HG03175 (cell line): Measurements from ENCODE around the gene MRPL43.
A peak's percentile ranks its signal among the peaks of the same experiment; 100 is the strongest.
"Not testable (repeated sequence)": the region's sequence is repeated elsewhere in the genome, so short reads cannot be mapped to it uniquely, and the experiment has no call there.

Source experiments
- ATAC-seq: cut with Tn5 transposase; IDR thresholded peaks from one replicate; pipeline ENCODE4 v1.9.1; 2021; ENCODE audit warnings: mild to moderate bottlenecking, moderate library complexity; ENCODE audit not compliant: unreplicated experiment

The MRPL43 gene

DNA sequence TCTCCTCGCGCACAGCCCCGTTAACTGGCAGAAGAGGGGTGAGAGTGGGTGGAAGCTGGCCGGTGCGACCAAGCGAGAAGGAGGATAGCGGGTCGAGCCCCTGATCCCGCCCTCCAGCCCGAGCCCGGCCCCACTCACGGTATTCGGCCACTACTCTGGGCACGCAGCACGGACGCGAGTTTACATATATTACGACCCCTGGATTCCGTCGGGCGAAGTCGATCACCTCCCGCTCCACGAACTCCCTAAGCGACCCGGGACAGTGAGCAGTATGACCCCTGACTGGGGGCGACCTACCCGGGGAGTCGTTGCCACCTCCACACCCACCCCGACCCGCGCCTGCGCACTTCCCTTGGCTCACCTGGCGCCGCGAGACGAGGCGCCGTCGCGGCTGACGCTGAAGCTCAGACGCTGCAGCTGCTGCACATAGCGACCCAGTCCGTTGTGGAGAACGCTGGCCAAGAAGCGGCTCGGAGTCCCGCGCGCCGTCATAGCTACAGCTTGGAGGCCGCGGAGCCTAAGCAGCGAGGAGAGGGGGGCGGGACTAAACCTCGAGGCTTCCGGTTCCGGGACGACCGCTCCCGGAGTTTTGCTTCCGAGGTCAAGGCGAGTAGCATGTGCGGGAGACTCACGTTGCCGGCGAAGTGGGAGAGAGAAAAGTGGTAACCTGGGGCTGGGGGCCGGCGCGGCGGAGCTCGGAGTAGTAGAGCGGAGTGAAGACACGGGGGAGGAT is at the start of gene MRPL43, which contains the start of gene TWNK:
TSS of gene MRPL43 (minus strand) at position 546 of the 733 bp plus-strand sequence. CDS start at position 492, 54 bp downstream.
TSS of gene TWNK (plus strand) at position 592 of the 733 bp plus-strand sequence. CDS start 668 bp downstream, outside the sequence.
- peak; percentile 82 for ATAC-seq

DNA sequence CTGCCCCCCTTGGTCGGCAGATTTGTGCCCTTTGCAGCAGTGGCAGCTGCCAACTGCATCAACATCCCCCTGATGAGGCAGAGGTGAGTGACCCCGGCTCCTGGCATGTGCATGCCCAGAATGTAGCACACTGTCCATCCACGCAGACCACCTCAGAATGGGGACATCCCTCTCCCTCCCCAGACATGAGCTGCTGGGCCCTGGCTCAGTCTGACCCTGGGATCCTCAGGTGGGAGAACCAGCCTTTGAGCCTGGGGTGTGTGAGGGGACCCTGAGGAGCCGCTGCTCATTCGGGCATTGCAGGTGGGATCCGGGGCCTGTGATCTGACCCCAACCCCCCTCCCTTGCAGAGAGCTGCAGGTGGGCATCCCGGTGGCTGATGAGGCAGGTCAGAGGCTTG is 49.4 kb upstream of the MRPL43 start:
- ATAC-seq = no peak

DNA sequence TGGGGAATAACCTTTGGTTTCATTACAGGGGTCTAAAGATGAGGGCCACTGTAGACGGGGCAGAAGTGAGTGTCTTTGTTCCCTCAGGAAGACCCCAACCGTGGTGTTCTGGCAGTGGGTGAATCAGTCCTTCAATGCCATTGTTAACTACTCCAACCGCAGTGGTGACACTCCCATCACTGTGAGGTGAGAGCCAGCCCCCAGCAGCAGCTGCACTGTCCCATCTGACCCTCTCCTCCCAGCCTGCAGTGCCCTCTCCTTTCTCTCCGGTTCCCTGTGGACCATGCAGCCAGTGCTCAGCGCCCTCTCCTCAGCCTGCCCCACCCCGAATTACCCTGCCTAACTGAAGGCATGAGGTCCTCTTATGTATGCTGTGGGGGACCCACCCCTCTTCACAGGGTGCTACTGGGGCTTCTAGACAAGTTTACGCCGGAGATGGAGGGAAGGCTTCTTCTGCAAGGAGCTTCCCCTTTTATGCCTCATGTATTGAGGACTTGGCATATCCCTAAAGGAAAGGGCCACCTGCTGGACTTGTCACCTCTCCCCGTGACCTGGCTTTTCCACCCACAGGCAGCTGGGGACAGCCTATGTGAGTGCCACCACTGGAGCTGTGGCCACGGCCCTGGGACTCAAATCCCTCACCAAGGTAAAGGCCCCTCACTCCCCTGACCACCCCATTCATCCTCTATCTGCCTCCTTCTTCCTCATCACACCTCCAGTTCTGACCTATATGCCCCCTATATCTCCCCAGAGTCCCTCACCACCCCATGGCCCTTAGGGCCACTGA is 48.8 kb upstream of the MRPL43 start:
- no peak for ATAC-seq

DNA sequence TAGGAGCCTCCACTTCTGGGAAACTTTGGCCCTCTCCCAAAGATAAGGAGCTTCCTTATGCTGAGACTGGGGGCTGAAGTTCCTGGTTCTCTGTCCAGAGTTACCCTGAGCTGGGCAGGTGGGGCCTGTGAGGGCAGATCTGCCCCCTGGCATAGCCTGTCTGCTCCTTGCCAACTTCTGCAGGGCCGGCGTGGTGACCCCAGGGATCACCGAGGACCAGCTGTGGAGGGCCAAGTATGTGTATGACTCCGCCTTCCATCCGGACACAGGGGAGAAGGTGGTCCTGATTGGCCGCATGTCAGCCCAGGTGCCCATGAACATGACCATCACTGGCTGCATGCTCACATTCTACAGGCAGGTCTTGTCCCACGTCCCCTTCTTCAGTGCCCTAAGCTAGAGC is 48.0 kb upstream of the MRPL43 start:
- ATAC-seq = no peak

DNA sequence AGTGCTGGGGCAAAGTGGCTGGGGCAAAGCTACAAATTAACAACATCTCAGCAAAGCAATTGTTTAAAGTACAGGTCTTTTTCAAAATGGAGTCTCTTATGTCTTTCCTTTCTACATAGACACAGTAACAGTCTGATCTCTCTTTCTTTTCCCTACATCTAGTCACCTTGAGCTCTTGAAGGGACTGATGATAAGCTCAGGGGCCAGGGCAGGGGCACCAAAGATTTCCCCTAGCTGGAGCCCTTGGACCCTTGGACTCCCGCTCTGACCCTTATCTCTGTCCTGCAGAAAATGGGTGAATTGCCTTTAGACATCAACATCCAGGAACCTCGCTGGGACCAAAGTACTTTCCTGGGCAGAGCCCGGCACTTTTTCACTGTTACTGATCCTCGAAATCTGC is 47.1 kb upstream of the MRPL43 start:
- ATAC-seq = not testable (repeated sequence)

DNA sequence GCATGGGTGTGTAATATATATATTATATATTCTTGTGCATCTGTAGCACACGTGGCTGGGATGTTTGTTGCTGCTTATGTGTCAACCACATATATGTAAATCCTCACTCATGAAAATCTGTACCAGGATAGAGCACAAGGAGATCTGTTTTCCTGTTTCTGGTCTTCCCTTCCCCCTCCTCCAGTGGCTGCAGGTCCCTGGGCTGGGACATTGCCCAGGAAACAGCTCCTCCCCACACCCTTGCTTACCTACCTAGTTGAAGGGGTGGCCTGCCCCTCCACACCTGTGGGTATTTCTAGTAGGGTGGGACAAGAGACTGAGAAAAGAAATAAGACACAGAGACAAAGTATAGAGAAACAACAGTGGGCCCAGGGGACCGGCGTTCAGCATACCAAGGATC is 46.0 kb upstream of the MRPL43 start:
- no peak for ATAC-seq

DNA sequence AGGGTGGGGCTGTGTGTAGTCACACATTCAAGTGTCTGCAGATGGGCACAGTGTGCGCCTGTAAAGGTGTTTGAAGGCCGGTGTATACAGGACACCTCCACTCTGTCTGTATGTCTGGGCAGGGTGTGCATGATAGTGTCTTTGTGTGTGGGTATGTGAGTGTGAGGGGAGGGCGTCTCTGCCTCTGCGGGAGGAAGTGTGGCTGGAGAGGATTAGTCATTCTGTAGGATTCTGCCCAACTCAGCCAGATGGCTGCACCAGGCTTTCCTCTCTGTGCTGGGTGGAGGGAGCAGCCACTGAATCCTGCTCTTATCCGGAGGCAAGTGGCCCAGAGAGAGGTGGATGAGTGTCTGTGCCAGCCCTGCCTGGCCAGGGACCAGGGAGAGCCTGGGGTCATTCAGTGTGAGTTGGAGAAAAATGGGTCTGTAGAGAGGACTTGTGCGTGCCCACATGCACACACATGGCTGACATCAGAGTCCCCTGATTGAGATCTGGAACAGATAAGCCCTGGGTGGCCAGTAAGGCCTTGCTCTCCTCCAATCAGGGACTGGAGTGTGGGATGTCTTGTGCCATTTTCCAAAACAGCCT is 45.4 kb upstream of the MRPL43 start:
- no peak for ATAC-seq

DNA sequence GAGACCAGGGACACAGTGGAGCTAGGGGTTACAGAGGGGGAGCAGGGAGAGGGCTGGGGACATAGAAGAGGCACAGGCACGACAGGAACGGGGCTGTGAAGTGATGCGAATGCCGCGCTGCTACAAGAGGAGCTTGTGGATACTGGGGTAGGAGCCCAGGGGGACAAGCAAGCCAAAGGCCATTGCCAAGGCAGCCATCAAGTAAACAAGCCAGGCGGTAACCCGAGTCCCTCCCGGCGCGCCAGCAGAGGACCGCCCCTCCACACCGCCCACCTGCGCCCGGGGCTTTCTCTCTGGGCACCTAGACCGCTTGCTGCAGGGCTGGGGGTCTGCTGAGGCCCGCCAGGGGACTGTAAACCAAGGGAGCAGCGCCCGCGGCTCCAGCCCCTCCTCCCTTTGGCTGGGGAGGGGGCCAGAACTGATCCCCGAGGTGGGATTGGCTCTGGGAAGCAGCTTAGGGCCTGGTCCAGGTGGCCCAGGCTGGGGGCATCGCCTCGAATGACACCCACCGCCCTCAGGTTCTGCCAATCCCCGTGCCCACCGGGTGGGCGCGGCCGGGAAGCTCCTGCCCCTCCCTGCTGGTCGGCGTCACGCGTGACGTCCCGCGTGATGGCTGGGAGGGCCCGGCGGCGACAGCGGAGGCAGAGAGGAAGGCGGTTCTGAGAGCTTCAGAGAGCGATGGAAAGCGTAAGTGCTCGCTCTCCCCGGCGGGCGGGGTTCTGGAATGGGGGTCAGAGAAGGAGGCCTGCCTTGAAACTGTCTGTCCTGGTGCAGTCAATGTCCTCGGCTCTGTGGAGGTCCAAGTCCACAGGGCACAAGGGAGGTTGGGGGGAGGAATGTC is 44.7 kb upstream of the MRPL43 start:
- peak; percentile 28 for ATAC-seq

DNA sequence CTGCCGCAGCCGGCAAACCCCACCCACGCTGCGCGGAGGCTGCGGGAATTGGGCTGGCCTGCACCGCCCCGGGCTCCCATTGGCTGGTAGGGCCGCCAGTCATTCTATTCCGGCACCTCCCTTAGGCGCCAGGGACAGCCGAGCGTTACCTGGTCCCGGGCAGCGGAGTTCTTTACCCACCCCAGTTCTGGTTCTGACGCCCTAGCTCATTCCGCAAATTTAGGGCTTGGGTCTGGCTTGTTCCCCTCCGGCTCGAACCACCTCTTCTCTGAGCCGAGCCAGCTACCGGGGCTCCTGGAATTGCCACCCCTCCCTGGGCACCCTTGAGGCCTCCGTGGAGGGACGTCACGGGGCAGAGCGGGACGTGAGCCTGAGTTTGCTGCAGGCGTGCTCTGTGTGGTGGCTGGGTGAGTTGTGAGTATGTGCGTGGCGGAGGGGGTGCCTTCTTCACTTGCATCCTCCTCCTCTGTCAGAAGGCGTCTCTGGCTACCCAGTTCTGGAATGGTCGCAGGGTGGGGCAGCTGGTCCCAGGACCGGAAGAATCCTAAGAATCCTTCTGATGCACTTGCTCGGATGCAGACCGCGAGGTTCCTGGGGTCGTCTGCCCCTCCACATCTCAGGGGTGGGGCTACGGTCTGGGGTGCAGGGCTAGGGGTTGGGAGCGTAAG is 44.0 kb upstream of the MRPL43 start, which contains the start of the genes PDZD7 and SFXN3:
TSS of gene PDZD7 (minus strand) at position 2 of the 668 bp plus-strand sequence. CDS start 910 bp downstream, outside the sequence.
TSS of gene SFXN3 (plus strand) at position 107 of the 668 bp plus-strand sequence. CDS start 3,461 bp downstream, outside the sequence.
- ATAC-seq = peak; percentile 95

DNA sequence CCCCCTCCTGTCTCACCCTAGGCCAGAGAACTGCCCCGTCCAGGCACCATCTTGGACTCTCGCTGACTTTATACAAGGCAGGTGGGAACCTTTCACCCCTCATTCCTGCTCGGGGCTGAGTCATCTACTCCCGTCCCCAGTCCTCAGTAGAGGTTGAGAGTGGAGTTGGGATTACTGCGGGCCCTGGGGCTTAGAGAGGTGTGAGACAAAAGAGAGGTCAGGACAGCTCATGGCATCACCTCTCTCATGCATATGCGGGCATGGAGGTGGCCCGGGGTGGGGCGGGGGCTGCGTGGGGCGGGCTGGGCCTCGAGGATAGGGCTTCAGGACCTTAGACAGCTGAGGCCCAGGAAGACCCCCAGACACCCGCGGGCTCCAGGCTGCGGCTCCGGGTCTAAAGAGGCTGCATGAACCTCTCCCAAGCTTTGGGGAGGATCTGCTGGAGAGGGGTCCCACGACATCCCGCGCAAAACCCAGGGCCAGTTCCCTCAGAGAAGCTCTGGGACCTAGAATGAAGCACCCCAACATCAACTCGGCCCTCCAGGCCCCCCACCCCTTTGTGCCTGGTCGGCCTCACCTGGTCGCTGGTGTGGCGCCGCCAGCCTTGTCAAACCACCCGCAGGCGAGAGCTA is 43.3 kb upstream of the MRPL43 start:
- no peak for ATAC-seq

DNA sequence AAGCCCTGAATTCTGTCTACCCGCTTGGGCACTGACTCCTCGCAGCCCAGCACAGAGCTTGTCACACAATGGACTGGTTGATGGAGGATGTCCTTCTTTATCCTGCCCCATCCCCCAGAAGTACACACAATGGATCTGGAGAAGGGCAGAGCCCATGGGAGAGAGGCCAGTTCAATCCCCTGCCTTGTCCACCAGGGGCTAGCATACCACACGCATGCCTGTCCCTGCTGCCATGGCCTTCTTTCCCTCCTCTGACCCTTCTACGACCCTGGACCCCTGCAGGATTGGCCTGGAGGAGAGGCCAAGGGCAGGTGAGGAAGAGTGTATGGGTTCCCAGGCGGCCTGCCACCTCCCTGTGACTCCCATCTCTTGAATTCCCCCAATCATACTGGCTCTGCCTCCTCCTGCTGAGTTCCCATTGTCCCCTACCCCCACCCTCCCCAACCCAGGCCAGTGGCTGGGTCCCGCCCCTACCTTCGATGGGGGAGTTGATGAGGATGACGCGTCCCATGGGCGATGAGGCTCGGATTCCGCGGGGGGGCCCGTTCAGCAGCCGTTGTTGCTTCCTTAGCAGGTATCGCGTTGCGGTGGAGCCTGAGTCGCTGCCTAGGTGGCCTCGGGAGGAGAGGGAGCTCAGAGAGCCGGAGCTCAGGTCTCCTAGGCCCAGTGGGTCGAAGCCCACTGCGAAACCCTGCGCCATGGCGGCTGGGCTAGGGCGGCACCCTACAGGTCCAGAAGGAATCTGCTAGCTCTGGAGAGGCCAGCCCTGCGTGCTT is 42.4 kb upstream of the MRPL43 start:
- no peak for ATAC-seq

DNA sequence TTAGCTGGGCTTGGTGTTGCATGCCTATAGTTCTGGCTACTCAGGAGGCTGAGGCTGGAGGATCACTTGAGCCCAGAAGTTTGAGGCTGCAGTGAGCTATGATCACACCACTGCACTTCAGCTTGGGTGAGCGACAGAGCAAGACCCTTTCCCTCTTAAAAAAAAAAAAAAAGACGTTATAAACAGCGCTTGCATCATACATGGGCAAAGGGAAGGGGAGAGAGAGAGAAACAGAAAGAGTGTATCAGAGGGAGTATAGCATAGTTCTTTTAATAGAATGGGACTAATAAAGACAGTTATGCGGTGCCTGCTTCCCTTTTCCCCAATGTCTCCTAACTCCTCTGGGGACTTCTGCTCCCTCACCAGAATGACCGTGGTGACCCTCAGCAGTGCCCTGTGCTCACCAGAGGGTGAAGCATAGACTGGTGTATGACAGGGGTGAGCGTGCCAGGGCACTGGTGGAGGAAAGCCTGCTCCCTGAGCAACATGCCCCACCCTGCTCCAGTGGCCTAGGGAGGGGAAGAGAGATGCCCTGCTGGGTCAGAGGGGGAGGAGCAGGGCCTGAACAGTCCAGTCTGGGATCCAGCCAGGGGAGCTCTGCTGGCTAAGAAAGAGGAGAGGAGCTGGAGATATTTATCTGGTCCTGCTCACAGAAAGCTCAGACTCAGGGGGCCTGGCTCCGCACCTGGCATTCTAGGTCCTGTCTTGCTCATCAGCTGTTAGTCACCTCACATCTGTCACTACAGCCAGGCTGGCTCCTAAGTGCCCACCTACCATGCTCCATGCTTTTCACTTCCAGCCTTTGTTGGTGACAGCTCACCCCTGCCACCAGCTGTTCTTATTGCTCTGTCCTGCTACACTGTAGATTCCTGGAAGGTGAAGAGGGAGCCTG is 41.4 kb upstream of the MRPL43 start:
- ATAC-seq = no peak

DNA sequence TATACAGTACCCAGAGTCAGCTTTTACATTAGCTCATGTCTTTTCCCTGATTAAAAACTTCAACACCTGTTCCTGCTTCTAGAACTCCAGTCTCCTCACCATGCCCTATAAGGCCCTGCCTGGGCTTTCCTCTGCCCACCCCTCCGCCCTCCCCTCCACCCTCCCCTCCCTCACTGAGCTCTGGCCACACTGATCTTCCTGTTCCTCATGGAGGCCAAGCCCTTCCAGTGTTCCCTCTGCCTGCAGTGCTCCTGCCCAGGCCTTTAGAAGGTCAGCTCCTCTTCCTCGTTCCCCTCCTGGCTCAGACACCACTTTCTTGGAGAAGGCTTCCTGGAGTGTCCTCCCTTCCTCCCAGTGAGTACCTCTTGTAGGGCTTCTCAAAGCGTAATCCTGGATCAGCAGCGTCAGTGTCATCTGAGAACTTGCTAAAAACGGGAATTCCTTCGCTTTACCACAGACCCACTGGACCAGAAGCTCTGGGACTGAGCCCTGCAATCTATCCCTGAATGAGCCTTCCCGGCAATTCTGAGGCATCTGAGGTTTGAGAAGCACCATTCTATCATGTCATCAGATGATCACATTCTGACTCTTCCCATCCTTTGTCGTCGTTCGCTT is 39.9 kb upstream of the MRPL43 start:
- ATAC-seq = no peak

DNA sequence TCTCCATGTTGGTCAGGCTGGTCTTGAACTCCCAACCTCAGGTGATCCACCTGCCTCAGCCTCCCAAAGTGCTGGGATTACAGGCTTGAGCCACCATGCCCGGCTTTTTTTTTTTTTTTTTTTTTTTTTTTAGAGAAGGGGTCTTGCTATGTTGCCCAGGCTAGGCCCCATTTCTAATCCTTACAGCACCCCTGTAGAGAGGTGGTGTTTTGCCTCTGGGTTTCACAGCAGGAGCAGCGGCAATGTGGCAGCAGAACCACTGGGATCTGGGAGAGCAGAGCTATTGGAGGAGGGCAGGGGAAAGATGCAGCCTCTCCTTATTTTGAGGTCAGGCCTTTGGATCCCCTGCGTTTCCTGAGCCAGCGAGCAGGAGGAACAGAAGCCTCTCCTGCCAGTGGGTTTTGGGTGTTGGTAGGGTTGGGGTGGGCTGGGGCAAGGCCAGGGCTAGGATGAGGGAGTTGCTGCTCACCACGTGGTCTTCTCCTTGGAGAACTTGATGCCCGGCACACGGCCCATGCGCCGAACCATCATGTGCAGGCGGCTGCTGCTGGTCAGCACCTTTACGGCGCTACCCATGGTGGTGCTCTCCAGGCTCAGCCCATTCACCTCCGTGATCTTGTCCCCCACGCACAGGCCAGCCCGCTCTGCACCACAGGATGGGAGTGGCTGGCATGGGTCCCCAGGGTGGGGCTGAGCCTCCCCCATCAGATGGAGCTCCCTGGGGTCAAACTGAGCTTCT is 35.8 kb upstream of the MRPL43 start:
- no peak for ATAC-seq

DNA sequence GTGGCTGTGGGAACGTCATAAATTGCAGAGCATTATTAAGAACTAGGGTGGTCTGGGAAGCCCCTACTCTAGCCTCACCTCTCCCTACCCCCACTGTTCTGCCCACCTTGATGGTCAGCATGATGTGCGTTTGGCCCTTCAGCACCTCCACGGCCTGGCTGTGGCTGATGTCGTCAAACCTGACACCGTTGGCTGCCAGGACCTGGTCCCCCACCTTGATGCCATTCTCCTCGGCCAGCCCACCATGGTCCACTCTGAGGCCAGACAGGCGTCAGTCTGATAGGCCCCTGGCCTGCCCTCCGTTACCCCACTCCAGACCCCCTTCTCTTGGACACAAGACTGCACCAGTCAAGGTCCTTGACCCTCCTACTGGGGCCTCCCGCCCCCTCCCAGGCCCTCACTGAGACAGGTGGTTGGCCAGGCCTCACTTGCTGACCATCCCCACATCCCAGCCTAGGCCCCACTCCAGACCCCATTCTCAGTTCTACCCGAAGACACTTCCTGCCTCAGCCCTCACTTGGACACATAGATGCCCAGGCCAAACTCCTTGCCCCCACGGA is 34.5 kb upstream of the MRPL43 start:
- ATAC-seq = no peak

DNA sequence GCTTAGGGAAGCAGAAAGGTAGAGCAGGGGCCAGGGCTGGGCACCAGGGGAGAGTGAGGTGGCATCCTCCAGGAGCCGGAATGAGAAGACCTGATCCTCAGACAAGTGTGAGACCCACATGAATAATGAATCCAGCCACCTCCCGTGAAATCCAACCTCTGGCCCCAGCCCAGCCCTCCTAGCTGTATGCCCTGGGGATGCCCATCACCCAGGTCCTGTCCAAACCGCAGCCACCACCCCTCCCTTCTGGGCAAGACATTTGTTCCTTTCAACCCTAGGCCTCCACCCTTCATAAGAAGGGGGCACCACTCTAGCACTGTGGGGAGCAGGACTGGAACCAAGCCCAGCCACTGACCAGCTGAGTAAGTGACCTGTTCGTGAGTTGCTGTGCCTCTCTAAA is 33.9 kb upstream of the MRPL43 start:
- ATAC-seq = no peak
